ENCODE data around the gene SHMT1.

DNA sequence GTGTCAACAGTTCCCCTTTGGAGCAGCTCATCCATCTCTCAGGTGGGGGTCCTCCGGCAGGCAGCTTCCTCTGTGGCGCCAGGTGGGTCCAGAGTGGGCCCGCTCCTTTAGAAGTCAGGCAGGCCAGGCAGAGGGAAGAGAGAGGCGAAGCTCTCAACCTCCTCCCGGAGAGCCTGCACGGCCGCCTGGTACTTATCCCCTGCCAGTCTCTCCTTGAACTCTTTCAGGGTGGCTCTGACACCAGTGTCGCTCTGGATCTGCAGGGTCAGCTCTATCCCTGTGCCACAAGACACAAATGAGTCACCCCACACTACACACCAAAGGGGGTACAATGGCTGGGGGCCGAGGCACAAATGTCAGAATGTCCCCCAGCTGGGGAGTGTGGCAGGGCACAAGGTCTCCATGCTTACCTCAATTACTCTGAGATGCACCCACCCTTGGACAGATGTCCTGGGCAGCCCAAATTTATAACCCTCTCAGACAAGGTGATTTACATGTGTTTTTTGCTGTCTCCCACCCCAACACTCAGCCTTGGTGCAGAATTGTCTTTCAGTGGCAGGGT is 34.6 kb downstream of the SHMT1 start:
- TF ChIP-seq CTCF (IDR thresholded peaks at IDR 0.05; ENCODE audit: borderline replicate concordance, extremely low read depth, low read length, poor library complexity, severe bottlenecking) (no peak), EZH2 (IDR thresholded peaks at IDR 0.05; ENCODE audit: borderline replicate concordance, low read depth, low read length, severe bottlenecking) (no peak)
